GM18909 (cell line): ENCODE measurements around the gene RARB.

Source experiments
- ATAC-seq: cut with Tn5 transposase; IDR thresholded peaks from one replicate; pipeline ENCODE4 v1.9.1; 2021; ENCODE audit warnings: mild to moderate bottlenecking; ENCODE audit not compliant: unreplicated experiment, poor library complexity

Gene RARB

DNA sequence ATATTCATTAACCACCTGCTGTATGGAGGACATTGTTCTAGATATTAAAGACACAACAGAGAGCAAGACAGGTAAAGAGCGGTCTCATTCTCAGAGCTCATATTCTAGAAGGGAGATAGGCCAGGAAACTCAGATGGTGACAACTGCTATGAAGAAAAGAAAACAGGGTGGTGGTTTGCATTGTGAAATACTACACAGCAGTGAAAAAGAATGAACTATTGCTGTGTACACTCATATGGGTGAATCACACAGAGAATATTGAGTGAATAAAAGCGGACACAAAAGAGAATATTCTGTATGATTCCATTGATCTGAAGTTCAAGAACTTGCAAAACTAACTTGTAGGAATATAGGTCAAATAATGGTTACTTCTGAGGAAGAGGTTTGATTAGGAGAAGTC lies 159.9 kb downstream of the RARB start:
- no peak for ATAC-seq

DNA sequence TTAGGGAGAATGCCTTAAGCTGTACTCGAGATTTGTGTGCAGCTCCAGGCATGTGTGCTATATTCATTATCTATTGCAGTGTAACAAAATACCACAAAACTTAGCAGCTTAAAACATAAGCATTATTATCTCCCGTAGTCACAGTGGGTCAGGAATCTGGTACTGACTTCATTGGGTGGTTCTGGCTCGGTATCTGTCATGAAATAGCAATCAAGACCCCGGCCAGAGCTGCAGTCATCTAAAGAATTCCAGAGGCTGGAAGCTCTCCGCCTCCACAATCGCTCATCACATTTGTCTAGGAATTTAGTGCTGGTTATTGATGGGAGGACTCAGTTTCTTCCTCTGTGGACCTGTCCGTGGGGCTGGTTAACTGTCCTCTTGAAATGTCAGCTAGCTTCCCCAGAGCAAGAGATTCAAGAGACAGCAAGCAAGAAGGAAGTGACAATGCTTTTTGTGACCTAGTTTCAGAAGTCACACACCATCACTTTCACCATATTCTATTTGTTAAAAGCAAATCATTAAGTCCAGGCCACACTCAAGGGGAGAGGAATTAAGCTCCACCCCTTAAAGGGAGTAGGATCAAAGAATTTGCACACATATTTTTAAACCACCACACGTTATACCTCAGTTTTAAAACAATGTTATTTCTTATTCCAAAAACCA lies 160.5 kb downstream of the RARB start:
- no peak for ATAC-seq

DNA sequence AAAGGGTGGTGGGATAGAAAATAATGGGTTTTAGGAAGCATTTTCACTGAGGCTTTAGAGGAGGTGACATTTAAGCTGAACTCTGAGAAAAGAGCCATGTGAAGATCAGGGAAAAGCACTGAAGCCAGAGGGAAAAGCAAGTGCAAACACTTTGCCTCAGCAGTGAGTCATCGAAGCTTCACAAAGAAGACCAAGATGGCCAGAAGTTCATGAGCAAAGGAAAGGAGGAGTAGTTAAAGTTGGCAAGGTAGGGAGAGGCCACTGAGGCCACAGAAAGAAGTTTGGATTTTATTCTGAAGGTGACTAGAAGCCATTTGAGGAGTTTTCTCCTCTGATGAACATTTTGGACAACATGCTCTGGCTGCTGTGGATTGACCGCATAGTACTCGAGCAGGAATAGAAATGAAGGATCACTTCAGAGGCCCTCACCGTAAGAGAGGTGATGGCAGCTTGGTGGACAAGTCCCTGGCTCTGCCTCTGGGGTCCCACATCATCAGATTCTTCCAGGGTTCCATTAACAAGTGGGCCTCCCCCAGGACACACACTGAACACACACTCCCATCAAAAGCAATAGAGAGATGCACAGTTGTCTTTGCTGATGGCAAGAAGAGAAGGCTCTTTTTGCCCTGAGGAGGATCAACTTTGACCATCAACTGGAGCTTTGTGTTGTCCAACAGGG lies 161.2 kb downstream of the RARB start:
- ATAC-seq: no peak

DNA sequence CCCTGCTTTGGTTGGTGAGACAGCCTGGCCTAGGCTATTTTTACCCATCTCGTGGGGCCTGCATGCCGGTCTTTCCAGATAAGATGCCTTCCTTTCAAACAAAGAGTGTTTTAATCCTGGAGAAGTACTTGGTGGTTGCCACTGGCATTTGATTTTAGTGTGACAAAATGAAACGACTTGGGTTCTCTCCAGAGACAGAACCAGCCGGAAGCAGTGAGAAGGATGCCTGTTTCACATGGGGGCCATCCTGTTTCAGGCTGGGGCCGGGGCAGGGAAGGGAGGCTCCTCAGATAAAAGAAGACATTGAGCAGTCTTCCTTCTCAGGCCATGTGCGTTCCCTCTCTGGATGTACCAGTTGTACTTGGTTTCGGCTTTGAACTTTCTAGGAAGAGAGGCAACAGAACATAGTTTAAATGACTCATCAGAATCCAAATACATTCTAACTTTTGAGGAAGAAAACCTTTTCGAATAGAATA lies 161.8 kb downstream of the RARB start:
- no peak for ATAC-seq

DNA sequence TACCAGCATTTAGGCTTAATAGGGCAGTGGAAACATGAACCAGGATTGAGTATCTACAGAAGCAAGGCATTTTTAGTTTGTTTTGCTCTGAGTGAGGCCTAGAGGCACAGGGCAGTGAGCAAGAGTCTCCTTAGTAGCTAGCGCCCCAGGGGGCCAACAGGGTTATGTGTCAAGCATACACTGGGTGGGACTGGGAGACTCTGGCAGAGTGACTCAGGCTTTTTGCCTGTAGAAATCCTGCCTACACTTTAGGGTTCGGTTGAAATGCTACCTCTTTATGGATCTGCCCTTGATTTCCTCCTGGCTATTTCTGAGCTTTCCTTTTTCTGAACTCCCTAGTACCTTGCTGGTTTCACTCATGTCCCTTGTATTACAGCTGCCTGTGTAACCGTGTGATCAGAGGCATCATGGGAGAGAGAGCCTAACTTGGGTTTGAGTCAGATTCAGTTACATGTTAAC lies 164.5 kb downstream of the RARB start:
- no peak for ATAC-seq

DNA sequence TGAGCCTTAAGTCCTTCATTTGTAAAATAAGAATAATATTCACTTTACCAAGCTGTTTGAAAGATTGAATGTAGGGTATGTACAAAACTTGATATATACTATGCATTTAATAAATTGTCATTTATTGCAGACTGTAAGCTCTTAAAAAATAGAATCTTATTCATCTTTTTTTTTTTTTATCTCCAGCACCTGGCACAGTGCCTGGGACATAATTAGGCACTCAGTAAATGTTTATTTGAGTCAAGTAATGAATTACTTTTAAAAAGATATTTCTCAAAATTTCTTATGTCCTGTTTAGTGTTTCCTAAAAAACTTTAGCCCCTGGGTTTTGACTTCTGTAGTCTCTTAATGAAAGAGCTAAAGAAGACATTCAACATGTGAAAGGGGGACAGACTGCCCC lies 164.9 kb downstream of the RARB start:
- no peak for ATAC-seq

DNA sequence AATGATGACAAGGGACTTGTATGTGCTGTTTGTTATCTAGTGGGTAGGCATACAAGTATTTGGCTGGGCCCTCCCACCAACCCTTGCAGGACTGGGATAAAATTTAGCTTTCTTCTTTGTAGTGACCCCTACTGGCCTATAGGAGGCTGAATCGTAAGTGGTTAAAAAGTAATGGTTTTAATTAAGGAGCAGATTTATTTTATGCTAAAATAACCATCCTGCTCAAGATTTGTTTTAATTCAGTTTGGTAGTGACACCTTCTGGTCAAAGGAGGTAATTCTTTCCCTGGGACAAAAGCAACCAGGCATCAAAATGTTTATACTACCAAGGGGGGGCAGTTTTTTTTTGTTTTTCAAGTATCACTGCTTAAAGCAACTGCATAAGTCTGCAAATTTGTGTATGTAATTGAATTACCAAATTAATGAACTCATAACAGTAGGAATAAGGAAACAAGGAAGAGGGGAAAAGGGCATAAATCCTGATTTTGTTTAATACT lies 166.0 kb downstream of the RARB start:
- ATAC-seq: peak; percentile 56

DNA sequence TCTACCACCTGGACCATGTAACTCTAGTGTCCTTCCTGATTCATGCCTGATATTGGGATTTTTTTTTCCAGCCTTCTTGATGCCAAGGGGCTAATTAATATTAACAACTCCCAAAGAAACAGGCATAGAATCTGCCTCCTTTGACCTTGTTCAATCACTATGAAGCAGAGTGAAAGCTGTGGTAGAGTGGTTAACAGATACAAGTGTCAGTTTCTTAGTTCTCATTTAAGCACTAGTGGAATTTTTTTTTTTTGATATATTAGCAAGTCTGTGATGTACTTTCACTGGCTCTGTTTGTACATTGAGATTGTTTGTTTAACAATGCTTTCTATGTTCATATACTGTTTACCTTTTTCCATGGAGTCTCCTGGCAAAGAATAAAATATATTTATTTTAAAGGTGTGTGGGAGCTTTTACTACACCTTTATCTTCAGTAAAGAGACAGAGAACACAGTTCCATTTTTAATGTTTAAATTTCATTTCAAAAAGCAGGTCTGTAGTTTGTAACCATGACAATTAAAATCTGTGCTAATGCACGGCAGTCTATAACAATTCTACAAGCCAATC lies 169.6 kb downstream of the RARB start:
- ATAC-seq: no peak

DNA sequence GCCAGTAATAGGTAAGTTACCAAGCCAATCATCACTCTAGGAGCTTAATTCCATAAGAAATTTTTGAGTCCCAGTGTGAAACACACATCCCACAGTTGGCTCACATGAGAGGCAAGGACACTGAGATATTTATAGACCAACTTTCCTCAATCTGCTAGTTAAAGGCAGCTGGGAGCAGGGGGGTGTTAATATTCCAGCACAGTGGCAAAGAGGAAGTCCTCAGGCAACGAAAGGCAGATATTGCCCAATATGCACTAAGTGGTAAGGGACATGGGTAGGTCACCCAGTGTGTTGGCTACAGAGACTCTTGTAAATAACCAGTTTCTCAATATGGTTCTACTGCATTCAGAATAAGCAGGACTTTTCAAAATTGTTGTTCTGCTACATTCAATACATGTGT lies 175.6 kb downstream of the RARB start:
- no peak for ATAC-seq

DNA sequence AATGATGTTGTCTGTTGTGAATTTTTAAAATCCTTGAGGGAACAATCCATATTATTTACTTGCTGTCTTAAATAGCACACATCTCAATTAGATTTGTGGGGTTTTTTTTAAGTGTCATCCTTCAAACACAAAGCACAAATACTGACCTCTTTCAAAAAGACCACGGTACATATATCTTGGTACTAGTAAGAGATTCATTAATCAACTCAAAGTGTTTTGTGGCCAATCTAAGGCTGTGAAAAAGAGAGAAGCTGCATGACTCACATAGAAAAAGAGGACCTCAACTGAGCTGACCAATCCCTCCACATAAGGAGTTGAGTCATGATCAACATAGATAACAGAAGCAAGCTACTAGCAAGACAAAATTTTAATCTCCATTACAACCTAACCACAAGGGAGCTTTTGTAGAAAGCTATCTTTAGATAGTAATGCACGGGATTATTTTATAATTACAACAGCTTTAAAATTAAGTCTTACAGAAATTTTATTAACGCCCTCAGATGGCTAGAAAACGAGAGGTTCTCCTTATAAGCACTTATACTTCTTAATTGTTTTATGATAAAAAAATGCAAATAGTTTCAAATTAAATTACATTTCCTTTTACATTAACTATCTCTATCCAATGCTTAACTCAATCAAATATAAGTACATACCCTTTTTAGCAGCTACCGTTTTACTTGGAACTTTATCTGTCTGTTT lies 176.2 kb downstream of the RARB start:
- ATAC-seq: no peak

DNA sequence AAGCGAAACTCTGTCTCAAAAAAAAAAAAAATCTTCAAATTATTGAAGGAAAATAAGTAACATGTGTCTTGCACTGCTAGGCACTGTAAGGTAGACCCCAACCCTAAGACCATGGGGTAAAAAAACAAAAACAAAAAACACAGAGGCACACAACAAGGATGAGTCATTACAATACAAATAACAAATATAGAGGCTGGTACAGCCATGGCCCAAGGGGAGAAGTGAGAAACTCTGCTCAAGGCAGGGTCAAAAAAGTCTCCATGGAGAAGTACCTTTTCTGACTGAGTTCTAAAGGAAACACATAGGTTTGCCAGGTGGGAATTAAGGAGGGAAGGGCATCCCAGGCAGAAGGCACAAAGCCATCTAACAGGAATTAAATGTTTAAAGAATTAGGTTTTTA lies 182.1 kb downstream of the RARB start:
- ATAC-seq: peak; percentile 65

DNA sequence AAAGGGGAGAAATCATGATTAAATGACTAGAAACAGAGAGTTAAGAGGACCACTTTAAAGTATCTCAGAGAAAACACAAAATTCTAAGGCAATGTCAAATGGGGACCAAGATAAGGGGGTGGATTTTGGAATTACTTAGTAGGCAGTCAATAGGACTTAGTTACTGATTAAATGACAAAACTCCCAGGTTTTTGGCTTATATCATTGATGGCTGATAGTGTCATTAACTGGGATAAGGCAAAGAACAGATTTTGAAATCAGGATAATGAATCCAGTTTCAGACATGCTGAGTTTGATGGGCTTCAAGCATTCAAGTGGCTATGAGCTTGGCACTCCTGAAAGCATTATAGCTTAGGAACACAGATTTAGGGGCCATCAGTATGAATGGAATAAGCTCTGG lies 182.7 kb downstream of the RARB start:
- no peak for ATAC-seq

DNA sequence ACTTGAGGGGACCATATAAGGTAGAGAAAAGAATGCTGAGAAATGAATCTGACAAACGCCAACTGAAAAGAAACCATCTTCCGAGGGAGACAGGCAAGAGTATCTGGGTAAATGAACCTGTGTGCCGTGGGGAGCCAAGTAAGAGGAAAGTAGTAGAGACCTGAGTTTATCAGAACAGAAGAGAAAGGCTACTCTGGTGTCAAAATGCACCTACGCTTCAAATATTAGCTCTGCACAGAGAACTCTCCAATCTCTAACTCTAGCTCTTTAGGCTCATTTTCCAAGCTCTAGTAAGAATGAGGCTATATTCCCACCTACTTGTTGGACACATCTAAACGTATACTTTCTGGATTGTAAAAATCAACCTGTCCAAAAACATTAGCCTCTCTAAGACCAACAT lies 183.1 kb downstream of the RARB start:
- ATAC-seq: no peak

DNA sequence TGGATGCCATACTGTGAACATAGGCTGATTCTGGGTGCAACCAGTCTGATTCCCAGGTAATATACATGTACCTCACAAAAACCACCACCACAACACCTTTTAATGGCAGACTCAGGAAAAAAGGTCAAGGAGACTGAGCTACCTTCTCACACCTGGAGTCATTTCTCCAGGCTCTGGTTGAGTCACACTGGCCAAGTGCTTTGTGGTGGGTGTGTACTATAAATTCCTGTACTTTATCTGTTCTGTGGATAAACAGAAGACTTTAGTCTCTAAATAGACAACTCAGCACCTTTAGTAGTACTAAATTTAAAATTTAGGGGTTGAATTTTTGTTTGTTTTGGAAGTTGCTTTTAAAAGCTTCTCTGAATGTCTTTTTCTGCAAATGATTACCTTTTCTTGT lies 190.0 kb downstream of the RARB start:
- ATAC-seq: no peak

DNA sequence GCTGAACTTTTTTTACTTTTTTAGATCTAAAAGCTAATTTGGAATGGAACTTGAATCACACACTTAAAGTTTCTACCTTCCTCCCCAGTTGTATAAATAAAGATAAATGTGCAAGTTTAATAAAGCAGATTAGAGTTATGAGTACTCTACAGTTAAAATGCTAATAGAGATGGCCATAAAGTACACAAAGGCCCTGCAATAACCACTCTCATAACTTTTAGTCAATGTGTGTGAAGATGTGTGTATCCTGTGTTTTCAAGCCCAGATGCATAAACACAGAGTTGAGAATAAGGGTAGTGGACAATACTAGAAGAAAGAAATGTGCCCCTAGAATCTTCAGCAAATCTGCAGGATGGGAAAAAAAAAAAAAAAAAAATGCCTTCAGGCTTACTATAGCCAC lies 191.3 kb downstream of the RARB start:
- no peak for ATAC-seq

DNA sequence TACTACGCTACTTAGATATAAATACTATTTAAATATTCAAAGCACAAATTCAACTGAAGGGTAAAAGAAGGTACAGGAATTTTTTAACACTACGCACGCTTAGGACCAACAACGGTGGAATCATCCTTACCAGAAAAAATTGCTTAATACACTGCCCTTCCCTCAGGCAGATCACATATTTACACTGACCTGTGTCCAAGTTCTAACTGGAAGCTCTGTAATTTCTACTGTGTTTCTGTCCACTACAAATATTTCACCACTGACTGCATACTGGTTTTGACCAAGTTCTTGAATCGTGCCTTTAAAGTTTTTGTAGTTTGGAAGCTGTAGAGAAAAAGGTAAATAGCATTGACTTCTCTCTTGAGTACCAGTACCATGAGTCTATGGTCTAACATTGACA lies 192.4 kb downstream of the RARB start:
- ATAC-seq: no peak

DNA sequence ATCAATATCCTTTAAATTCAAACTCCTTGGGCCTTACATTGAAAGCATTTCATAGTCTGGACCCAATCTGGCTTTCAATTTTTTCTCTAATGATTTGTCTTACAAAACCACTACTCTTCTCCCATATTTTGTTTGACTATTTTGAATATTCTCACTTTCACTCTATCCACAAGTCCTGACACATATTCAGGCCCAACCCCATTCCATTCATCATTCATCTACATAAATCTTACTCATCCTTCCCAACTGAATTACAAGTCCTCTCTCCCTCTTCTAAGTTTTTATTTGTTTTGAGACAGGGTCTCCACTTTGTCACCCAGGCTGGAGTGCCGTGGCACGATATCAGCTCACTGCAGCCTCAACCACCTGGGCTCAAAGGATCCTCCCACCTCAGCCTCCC lies 193.0 kb downstream of the RARB start:
- ATAC-seq: no peak

DNA sequence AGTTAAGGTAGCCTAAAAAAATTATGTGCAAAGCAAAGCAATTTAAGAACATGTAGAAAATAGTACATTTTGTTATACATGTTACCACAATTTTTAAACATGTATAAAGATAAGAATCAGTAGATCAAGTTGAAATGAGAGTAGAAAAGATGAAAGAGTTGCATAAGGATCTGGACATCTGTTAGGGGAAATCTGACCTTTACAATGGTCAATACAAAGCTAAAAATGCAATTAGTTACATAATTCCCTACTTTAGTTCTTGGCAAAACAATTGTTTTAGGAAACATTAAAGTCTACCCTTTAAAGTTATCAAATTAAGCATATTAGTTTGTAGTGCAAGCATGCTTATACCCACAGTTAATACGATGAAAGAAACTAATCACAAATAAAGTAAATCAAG lies 203.9 kb downstream of the RARB start:
- no peak for ATAC-seq

DNA sequence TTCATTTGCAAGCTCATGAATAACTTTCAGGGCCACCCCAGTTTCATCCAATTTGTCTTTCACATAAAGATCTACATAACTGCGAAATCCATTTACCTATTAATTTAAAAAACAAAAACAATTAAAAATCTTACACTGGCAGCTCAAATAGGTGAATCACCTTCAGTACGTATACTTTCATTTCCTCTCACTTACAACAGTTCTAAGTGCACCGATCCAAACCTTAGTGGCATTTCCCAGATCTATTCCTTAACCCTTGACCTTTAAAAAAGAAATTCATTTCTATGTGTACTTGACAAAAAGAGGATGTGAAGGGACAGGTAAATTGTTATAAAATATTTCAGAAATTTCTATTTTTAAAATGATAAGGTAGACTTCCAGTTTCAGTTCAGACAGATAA lies 205.9 kb downstream of the RARB start:
- ATAC-seq: no peak

DNA sequence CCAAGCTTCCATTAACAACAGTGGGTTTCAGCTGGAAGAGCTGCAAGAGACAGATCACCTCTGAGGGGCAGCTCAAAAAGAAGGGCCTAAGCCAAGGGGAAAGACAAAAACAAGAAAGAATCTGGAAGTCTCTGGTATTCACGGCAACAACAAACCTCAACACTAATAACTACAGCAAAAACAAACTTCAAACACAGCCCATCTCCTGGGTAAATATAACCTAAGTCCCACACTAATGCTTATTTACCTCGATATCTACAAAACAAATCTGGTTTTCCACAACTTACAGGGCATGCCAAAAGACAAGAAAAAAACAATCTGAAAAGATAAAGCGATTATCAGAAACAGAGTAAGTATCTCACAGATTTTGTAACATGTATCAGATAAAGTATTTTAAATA lies 207.0 kb downstream of the RARB start:
- ATAC-seq: no peak
